IPS-11a (cell line): ENCODE measurements around the gene MED23.

ENCODE experiments used
- H3K4me3 ChIP-seq: one replicate; pipeline ENCODE4 v1.5.1; 2013; ENCODE audit warnings: low read depth, low read length, control low read depth

Gene MED23

DNA sequence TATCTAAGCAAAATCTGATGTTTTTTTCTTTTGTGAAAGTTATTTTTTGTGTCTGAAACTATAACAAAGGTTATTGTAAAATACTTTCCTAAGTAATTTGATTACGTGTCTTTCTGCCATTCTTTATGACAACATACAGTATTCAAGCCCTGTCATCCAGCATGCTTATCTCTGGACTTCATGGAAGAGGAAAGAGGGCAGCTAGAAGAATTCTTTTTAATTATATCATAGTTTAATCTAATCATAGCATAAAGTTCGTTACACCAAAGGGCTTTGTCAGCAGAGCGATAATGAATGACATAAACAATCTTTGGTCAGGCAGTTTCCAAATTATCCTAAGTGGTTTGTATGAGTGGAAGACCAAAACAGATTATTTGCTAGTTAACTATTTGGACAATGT is 12.5 kb upstream of the MED23 start:
- H3K4me3 ChIP-seq, result no peak overlapping the region

GRCh38 chr6:131640100-131640499 is 12.1 kb upstream of the MED23 start:
- no peak overlapping the region for H3K4me3 ChIP-seq

- H3K4me3 ChIP-seq, result no peak overlapping the region
Observed at GRCh38 chr6:131638013-131638412, 10.0 kb upstream of the MED23 start.

DNA sequence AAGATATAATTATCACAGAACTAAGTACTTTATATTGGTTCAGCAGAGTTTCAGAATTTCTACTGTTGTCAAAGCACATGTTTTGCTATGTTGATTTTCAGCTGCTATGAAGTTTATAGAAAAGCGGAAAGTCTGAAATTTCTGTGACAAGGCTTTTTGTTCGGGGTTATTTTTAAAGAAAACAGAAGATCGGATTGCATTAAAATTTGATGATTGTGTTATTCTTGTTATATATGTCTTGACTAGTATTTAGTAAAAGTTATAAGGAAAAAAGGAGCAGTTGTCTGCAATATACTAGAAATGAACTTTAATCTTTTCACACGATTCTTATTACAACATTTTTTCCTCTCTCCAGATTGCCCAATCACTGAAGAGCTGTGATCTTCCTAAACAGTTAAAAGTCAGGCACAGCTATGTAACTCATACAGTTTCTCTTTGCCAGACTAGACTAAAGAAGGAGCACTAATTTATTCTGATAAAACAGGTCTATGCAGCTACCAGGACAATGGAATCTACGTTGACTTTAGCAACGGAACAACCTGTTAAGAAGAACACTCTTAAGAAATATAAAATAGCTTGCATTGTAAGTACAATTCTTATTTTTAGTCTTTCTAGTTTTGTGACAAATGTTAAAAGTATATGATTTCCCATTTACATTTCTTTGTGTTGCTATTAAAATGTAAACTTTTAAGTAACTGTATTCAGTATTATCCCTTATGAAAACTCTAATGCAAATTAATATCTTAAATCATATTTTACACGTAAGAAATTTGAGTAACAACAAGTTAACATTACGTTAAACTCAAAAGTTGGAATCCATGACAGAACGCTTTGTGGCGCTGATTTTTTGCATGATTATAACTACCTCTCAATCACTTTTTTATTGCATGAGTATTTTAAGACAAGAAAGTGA is 9.1 kb upstream of the MED23 start, which contains the start of gene ENPP3:
Gene ENPP3 (plus strand): TSS at position 423 of the 913 bp plus-strand sequence. CDS start 83 bp downstream, at position 506.
- no peak within 1 kb of the TSS for H3K4me3 ChIP-seq

GRCh38 chr6:131635384-131636340 is 7.6 kb upstream of the MED23 start:
- no peak overlapping the region for H3K4me3 ChIP-seq

DNA sequence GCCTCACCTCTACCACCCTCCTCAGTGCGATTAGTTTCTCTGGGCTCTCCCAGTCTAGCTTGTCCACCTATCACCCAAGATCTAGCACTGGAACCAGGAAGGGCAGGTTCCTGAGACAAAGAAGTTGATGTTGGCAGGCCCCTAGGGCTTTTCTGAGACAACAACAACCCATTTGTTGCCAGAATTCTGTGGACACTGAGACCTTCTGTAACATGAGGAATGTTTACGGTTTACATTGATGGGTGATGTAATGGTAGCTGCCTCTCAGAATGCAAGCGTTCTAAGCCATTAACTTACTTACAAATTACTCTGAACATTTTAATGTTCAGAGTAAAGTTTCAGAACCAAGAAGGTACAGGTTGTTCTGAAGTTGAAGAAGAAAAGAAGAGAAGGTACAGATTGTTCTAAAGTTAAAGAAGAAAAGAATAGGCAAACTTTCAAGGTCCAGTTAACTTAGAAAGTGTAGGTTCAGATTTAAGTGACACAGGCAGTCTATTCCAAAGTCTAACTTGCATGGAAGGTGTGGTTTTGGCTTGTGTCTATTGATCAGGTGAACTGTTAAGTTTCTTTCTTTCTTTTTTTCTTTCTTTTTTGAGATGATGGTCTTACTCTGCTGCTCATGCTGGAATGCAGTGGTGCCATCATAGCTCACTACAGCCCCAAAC is 3.7 kb upstream of the MED23 start:
- no peak overlapping the region for H3K4me3 ChIP-seq

- H3K4me3 ChIP-seq, result no peak overlapping the region
Observed at GRCh38 chr6:131629651-131630050, 1.6 kb upstream of the MED23 start.

- H3K4me3 ChIP-seq, result no peak overlapping the region
Observed at GRCh38 chr6:131628726-131629125, 684 bp upstream of the MED23 start.

- H3K4me3 ChIP-seq, result no peak overlapping the region
Observed at GRCh38 chr6:131615275-131615674, 12.8 kb downstream of the MED23 start.

DNA sequence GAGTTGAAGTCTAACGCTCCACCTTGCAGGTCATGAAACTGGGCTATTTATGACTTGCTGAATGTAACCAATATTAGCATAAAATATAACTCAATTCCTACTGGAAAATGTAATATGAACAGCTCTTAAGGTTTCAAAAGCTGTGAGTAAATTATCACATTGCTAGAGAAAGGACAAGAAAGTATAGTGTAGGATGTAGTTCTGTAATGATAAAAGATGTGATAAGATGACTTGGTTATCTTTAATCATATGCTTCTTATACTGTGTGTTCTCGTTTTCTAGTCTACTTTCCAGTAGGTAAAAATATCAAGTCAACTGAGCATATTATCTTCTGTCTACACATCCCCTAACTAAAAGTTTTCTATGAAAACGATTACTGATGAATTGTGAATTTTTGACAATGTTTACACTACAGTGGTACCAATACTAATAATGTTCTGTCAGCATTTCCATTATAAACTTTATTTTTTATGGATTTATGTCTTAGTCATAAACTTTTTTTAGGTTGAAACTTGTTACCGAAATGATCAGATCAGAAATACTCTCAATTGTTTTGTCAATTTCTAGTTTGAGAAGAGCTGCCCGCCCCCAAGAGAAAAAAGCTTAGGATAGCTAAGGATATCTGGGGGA is 14.6 kb downstream of the MED23 start:
- no peak overlapping the region for H3K4me3 ChIP-seq

- no peak overlapping the region for H3K4me3 ChIP-seq
Observed at GRCh38 chr6:131602781-131603312, 25.2 kb downstream of the MED23 start.

GRCh38 chr6:131600716-131601115 is 27.3 kb downstream of the MED23 start:
- H3K4me3 ChIP-seq, result no peak overlapping the region

DNA sequence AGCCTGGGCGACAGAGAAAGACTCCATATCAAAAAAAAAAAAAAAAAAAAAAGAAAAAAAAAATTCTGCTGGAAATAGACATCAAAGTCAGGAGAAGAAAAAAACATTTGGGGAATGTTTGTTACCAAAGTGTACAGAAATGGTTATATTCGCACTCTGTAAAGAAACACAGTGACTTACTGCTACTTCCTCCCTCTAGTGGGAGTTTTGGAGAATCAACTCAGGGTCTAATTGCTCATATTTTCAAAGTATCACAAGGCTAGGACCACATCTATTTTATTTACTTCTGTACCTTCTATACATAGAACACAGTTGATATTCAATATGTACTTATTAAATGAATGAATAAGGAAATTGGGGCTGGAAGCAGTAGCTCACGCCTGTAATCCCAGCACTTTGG is 30.6 kb downstream of the MED23 start:
- H3K4me3 ChIP-seq, result no peak overlapping the region

DNA sequence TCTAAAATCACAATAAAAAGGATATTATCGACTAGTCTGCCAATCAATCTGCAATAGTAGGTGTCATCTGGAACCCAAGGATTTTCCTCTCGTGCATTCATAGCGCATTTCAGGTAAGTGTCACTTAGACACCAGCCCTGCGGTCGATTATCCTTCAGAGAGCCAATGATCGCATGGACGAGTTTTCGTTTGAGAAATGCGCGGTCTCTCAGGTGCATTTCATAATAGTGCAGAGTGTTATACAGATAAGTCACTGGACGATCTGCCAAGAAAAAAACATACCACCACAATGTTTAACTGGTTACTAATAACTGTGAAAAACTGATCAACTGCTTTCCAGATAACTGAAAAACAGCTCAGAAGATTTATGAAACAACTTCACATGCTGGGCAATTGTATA is 34.0 kb downstream of the MED23 start:
- H3K4me3 ChIP-seq, result no peak overlapping the region

DNA sequence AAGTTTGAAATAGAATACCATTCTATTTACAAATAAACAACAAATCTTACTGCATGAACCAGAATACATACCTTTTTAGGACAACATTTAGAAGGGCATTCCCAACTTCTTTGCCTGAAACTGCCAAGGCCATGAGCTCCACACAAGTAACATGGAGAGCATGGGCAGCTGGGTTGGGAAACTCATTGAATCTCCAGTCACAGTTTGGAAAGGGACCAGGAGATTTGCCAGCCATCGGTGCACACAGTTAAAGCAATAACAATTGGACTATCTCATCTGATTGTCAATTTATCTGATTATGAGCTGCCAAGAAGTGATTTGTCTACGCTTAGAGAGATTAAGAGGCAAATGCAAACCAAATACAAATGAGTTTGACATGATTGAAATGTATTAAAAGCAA is 35.1 kb downstream of the MED23 start:
- no peak overlapping the region for H3K4me3 ChIP-seq

DNA sequence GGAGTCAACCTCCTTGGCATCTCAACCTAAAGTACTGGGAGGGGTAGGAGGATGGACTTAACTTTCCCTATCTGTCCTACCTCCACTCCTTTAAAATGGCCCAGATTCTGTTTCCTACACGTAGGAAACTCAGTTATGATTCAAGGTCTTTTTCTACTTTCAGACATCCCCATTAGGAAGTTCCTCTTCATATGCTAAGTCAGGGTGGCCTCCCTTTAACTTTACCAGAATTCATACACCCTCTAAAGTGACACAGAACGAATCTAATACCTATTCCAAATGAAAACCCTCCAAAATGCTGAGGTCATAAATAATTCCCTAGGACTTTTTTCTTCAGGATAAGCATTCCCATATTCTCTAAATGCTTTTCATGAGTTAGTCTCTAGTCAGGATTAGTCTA is 39.4 kb downstream of the MED23 start:
- no peak overlapping the region for H3K4me3 ChIP-seq

DNA sequence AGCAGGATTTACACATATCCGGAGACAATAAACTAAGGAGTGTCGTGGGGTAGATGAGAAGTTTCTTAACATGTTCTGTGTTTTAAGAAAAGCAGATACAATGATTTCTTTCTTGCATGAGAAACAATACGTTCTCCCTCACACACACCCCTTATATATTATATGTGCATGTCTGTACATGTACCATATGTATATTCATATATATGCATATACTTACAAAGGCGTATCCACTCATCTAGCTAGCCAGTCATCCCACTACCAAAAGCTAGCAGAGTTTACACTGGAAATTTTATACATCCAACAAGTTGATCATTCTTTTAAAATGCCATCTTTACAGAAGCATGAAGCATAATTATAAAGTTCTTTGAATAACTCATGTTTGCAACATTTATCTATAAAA is 40.1 kb downstream of the MED23 start:
- H3K4me3 ChIP-seq, result no peak overlapping the region

DNA sequence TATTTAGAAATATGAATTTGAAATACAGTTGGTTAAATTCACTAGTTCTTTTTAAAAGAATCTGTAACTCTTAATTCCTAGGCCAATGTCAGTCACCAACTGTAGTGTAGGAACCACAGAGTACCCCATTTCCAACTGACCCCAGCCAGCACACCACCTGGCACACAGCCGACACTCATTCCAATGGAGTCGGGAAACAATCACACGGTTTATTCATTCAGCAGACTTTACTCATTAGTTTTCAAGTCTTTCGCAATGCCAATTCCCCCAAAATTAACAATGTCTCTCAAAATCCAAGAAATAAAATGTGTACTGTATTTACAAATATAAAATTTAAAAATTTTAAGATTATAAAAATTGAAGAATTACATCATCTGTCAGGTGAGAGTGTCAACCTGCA is 41.5 kb downstream of the MED23 start:
- no peak overlapping the region for H3K4me3 ChIP-seq

- no peak overlapping the region for H3K4me3 ChIP-seq
Observed at GRCh38 chr6:131581523-131581922, 46.5 kb downstream of the MED23 start.

DNA sequence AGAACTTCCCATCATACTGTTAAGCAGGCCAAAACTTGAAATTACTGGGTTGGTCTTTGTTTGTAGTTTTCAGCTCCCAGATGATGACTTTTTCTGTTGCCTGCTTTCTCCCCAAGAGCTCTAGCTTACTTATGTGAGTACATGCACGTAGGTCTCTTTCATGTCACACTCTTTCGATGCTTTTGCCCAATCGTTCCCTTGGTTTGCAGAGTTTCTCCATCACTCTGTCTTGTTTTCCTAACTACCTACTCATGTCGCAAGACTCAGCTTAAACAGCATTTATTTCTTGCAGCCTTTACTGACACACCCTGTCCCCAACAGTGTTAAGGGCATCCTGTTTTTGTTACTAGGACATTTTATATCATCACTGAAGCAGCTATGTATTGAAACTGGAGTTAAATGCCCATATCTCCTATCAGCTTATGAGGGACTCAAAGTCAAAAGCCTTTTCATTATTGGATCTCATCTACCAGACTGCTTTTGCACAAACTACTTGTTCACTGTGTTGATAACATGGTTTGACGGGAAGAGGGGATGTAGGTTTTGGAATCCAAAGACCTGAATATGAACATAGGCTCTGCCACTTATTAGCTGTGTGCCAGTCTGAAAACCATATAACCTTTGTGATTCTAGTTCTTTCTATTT is 52.1 kb downstream of the MED23 start:
- no peak overlapping the region for H3K4me3 ChIP-seq
